C4-2B (cell line): Measurements from ENCODE around the gene ZDHHC7.

Experiments used
- ZFX ChIP-seq: fragments of 450-650 bp; IDR thresholded peaks from 2 replicates; pipeline ENCODE4 v1.6.1; 2017
- TF ChIP-seq, protein P1 (sequence below): fragments of 450-650 bp; conservative IDR thresholded peaks from 2 replicates; pipeline ENCODE4 v1.5.1; 2017; ENCODE audit warnings: mild to moderate bottlenecking

DNA sequence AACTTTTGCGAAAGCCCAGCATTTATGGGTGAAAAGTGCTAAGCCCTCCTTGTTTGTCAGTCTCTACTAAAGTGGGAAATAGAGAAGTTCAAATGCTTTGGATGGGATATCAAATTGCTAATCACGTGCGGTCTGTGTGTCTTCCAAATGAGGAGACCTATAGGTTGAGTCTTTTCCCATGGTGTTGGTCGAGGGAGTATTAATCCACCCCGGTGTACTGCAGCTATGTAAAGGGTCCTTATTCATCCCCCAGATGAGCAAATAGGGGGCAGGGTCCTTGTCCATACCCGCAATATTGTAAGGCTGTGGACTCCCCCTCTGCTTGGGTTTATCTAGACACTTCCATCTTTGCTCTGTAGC is 30.8 kb upstream of the ZDHHC7 start:
- TF ChIP-seq, protein P1, sequence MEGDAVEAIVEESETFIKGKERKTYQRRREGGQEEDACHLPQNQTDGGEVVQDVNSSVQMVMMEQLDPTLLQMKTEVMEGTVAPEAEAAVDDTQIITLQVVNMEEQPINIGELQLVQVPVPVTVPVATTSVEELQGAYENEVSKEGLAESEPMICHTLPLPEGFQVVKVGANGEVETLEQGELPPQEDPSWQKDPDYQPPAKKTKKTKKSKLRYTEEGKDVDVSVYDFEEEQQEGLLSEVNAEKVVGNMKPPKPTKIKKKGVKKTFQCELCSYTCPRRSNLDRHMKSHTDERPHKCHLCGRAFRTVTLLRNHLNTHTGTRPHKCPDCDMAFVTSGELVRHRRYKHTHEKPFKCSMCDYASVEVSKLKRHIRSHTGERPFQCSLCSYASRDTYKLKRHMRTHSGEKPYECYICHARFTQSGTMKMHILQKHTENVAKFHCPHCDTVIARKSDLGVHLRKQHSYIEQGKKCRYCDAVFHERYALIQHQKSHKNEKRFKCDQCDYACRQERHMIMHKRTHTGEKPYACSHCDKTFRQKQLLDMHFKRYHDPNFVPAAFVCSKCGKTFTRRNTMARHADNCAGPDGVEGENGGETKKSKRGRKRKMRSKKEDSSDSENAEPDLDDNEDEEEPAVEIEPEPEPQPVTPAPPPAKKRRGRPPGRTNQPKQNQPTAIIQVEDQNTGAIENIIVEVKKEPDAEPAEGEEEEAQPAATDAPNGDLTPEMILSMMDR = no peak
- TF ChIP-seq ZFX = no peak
